ENCODE data around the gene KRT75.
A peak's percentile ranks its signal among the peaks of the same experiment; 100 is the strongest.
"Not testable (repeated sequence)": the region's sequence is repeated elsewhere in the genome, so short reads cannot be mapped to it uniquely, and the experiment has no call there.

Gene KRT75

DNA sequence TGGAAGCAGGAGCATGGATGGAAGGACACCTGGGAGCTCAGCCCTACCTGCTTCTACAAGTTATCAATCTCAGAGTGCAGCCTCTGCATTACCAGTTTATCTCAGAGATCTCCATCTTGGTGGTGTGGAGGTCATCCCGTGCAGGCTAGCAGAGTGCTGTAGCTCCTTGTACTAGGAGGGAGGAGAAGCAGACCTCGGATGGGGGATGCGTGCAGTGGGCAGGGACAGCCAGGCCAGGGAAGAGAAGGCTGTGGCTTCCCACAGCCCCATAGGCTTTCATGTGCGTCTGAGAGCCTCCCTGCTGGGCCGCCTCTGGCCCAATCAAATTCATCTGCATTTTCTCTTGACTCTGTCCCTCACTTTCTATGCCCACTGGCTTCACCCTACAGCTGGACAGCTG, 19.2 kb downstream of the KRT75 start:
- no peak for DNase-seq

DNA sequence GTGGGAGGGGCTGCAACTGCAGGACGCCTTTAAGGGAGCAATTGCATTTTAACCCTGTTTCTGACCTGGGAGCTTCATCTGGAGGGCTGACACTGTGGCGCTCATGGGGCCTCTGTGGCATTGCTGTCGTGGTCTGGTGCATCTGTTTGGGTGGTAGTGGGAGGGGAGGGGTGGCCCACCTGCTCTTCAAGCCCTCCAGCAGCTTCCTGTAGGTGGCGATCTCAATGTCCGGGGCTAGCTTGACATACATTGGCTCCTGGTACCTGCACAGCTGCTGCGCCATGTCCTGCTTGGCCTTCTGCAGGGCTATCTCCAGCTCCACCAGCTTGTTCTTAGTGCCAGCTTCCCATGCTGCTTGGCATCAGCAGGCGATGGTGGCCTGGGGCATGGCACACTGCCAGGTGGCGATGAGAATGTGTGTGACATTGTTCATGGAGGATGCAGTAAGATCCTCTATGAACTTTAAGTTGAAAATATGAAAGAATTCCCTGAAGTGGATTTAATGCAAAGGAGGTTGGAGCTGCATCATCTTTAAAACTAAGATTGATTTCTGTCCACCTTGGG, 20.3 kb downstream of the KRT75 start:
- DNase-seq, result no peak

DNA sequence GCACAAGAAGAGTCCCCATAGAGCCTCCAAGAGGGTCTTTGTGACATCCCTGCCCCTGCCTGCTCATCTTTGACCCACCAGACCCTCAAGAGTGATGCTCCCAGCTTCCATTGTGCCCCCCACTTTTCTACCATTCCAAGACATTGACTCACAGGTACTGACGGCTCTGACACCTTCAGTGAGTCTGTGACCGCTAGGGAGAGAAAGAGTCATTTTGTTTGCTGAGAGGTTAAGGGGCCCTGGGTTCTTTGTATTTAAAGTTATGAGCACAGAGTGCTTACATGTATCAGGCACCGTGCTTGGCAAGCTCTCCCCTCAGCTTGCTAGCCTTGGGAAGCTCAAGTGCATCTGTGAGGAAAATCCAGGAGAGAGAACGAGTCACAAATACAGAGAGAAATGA, 21.0 kb downstream of the KRT75 start:
- no peak for DNase-seq

DNA sequence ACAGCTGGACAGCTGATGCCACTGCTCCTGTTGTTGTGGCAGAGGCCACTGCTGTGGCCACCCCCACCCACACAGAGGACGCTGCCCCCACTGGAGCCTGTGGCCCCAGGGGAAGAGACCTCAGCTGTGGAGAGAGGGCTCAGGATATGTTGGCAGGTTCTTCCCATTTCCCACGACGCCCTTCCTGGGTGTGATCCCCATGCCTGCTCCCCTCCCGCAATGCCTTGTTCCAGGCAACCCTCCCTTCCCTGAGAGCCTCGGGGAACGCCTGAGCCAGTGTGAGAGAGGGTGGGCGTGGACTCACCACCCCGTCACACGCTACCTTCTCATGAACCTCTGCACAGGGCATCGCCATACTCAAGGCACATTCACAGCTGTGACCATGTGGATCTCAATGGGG, 22.4 kb downstream of the KRT75 start:
- DNase-seq, result no peak

DNA sequence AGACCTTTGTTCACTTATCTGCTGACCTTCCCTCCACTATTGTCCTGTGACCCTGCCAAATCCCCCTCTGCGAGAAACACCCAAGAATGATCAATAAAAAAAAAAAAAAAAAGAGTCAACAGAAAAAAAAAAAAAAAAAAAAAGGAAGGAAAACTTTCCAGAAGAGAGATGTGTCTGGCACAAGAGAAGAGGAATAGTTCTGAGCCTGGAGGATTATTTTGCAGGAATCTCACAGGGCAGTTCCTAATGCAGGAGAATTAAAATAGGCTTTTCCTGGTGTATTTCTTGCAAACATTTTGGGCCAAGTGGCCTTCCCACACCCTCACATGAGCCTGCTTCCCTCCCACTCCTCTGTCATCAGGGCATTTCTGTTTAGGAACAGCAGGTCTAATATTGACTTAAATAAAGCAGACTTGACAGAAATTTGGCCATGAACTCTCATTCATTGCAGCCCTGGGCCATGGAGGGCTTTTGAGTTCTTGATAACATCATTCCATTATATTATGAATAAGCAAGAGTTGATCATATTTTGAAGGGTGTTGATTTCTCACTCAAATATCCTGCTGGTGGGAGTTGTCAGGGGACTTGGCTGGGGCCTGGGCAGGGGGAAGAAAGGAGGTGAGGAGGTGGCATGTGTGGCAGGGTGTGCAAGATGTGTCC, 23.5 kb downstream of the KRT75 start:
- not testable (repeated sequence) for DNase-seq

DNA sequence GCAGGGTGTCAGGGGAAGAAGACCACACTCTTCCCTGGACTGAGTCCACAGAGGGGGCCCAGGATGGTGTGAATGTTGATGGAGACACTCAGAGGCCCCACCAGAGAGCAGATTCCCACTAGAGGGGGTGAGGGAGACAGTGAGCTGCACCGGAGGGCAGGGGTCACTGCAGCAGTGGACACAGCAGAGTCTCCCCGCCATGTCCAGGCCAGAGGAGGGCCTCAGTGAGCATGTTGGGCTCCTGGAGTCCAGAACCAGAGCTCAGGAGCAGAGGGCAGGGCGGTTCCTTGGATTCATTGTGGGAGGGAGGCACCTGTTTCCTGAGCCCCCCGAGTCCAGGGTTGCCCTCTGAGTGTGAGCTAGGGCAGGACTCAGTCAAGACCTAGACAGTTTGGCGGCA, 26.3 kb downstream of the KRT75 start:
- DNase-seq, result no peak

DNA sequence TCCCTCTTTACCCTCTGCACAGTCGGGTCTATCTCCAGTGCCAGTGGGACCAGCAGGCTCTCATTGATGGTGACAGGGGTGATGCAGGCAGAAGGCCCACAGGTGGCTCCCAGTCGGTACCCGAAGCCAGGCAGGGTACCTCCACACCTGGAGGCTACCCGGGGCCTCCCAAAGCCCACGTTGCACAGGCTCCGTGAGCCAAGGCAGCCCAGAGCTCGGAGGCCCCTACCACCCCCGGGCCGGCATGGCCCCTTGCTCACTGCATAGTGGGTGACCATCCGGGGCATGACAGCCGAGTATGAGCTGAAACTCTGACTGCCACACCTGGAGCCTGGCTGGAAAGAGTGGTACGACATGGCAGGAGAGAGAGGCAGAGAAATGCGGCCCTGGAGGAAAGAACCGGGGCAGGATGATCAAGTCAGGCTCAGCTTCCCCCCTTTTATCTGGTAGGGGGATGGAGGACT, 28.2 kb downstream of the KRT75 start, which contains the start of gene KRT82:
Gene KRT82, minus strand, starts transcription at position 414 of the 464 bp plus-strand sequence. Its CDS starts 58 bp downstream, at position 356.
- DNase-seq, result no peak

DNA sequence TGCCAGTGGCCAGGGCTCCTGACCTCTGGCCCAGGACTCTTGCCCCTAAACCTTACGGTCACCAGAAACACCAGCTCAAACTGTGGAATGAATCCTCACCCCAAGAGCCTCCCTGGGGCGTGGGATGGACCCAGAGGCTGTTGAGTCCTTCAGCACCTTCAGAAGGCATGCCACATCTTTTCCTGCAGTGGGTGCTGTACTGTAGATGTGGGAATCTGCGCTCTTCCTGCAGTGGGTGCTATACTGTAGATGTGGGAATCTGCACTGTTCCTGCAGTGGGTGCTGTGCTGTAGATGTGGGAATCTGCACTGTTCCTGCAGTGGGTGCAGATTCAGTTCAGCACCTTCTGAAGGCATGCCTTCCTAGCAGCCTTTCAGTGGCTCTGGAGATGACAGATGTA, 29.2 kb downstream of the KRT75 start:
- no peak for DNase-seq

DNA sequence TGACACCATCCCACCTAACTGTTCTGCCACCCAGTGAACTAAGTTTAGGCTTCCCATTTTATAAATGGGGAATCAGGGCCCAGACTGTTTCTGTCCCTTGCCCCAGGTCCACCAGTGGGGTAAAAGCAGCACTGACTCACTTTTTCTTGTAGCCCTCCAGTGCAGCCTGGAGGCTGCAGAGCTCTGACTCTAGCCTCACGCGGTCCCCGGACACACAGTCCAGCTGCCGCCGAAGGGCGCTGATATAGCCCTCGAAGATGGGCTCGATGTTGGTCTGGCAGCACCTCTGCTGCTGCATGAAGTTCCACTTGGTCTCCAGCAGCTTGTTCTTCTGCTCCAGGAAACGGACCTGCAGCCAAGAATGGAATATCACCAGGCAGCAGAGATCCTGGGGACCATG, 30.6 kb downstream of the KRT75 start:
- no peak for DNase-seq

DNA sequence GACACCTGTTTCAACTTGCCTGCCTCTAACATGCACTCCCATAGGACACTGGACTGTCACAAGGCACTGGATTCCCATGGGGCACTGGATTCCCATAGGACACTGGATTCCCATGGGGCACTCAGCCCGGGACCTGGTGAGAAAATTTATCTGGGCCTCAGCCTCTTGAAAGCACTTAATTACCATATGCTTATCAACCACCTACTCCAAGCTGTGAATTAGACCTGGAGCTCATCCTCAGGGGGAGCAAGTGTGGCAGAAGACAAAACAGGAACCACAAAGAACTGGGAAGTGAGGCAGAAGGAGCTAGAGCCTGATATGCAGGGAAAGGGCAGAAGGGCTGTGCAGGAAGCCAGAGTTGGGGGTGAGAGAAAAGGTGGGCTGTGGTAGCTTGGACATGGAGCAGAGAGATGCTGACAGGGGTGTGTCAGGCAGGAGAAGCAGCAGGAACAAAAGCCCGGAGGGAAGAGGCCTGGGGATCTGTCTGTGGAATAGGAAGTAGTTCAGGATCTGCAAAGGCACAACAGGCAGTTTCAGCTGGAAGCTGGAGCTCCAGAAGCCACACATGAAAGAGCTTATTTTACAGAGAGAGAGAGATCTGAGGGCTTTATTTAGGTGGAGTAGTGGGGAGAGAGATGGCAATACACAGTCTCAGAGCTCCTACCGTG, 31.2 kb downstream of the KRT75 start:
- DNase-seq, result no peak

DNA sequence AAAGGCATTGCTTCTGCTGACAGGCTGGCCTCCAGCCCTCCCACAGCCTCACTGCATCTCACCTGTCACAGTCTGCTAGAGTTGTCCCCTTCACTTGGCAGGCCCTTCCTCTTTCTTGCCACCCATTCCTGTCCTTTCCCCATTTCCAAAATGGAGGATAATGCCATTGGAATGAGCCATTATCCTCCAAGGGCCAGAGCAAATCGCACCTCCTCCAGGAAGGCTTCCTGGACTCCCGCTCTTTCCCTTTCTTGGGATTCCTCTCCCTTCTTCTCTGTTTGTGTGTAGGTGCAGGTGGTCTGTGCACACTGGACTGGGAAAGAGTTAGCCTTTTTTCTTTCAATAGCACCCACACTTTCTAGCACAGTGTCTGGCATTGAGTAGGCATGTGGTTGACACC, 31.8 kb downstream of the KRT75 start:
- no peak for DNase-seq

DNA sequence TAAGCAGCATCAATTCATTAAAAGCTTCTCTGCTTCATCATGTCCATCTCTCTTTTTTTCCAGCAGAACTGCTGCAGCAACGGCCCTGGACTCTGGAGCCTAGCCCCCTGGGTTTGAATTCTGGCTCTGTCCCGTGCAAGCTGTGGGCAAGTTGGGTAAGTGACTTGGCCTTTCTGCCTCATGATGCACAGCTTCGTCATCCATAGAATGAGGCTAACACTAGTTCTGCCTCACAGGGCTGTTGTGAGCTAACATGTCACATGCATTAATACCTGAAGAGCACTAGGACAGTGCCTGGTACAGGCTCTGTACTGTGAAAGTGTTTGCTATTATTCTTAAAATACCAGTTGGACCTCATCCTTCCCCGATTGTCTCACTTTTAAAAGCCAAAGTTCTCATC, 32.2 kb downstream of the KRT75 start:
- DNase-seq, result no peak

DNA sequence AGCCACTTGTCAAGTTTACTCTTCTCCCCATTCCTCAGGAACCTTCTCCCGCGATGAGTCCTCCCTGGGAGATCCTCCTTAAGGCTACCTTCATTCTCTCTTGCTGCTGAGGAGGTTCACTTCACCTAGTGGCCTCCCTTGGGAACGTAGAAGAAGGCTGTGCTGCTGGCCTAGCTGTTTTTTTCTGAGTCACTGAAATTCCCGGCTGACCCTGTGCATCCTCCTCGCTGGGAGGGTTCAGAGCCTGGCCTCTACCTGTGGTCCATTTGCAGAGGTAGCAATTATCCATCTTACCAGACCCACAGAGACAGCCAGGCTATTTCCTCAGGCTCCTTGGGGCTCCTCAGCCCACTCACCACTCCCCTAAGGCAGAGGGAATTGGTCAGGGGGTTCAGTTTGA, 32.6 kb downstream of the KRT75 start:
- no peak for DNase-seq

DNA sequence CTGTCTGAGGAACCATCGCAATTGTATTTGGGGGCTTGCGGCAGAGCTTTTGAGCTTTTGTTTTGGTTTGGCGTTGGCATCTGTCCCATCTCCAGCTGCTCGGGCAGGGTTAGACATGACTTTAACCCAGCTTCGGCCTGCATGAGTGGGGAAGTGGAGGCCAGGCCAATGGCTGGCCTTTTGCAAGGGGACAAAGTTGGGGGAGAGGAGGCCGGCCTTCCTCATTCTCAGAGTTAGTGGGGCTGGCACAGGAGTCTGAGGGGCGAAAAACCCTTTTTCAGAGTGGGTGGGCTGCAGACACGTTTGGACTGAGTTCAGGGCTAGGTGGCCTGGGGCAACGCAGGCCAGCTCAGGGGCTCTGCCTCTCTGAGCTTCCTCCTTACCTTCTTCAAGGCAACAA, 33.3 kb downstream of the KRT75 start:
- no peak for DNase-seq

DNA sequence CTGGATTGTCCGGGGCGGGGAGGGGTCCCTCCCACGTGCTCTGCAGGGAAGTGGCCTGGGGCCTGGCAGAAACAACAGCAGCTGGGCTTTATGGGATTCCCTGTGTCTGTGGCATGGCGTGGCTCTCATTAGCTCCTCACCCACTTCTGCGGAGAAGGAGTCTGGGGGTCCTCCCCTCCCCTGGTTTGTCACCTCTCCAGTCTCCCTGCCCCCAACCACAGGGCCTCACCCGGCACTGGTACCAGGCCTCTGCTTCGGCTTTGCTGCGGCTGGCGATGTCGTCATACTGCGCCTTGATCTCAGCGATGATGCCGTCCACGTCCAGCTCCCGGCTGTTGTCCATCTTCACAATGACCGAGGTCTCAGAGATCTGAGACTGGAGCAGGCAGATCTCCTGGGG, 34.4 kb downstream of the KRT75 start:
- no peak for DNase-seq

DNA sequence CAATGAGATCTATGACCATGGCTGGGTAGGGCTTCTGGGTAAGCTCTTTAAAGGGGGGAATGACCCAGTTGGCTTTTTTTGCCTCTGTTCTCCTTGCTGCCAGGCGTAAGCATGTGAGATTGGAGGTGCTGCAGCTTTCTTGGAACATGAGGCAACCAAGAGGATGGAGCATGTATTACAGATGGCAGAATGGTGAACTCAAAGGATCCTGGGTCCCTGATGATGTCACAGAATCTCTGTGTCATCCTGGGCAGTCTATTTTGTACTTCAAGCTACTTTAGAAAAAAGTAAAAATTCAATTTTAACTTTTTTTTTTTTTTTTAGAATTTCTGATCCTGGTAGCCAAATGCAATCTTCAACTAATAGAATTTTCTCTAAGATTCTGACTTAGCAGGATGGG, 36.0 kb downstream of the KRT75 start:
- no peak for DNase-seq

DNA sequence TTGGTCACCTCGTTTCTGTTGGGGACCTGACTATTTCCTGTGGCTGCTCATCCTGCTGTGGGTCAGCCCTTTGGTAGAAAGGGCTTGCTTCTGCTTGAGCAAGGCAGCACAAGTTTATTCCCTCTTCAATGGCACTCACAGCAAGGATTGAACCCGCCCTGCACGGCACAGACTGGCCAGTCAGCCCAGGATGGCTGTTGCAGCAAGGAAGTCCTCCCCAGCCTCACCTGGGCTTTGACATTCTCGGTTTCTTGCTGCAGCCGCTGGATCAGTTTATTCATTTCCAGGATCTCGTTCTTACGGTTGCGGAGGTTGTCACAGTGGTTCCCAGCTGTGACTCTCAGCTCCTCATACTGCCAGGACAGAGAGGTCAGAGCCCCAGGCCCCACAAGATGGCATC, 37.5 kb downstream of the KRT75 start:
- DNase-seq, result no peak

DNA sequence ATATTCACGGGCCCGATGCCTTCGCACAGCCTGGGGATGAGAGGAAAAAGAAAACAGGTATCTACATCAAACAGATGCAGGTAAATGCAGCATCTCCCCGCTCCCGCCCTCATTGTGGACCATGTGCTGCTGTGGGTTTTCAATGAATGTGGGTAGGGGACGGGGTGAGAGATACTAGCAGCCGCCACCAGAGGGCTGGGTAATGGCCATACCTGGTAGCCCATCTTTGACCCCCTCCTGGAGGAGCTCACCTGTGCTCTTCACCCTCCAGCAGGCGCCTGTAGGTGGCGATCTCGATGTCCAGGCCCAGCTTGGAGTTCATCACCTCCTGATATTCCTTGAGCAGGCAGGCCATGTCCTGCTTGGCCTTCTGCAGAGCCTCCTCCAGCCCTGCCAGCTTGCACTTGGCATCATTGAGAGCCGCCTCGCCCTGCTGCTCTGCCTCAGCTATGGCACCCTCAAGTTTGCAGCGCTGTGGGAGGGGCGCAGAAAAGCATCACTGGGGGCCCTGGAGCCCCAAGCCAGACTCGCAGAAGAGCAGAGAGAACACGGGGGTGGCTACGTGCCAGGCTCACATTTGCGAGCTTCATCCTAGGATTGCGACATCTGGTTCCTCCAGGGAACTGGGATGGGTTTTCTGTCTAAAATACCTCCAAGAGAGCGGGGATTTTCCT, 38.3 kb downstream of the KRT75 start:
- no peak for DNase-seq

DNA sequence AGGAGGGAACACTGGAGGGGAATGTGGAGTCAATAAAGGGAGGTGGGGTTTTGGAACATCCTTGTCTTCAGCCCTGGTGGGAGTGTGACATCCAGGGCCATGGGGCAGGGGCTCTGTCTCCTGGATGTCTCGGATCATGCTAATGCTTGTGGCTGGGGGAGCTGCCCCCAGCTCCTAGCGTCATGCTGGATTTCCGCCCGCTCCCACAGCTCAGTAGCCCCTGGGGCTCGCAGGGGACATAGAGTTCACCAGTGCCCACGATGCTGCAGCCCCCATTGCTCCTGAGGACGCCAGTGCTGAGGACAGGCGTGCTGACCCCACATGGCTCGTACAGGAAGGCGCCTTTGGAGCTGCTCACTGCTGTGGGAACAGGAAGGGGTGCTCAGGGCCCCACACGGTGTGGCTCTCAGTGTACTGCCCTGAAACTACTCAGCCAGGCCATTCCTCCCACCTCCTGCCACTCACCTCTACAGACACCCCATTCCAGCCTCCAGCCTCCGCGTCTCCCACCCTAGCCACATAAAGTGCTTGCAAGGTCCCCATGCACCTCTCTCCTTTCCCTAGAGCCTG, 39.2 kb downstream of the KRT75 start:
- DNase-seq, result no peak

DNA sequence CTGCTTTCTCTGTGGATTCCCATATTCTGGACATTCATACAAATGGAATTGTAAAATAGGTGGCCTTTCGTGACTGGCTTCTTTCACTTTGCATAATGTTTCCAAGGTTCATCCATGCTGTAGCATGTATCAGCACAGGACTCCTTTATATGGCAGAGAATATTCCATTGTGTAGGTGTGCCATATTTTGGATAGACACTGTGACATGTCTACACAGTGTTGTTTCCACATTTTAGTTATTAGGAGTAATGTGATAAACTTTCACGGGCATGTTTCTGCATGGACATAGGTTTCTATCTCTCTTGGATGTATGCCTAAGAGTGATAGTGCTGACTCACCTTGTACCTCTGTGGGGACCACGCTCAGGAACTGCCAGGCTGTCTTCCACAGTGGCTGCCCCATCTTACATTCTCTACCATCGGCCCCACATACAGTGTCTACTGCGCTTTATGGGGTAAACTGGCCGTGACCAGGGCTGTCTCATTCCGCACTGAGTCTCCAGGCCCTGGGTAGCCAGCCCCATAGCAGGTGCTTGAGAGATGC, 41.6 kb downstream of the KRT75 start:
- no peak for DNase-seq

DNA sequence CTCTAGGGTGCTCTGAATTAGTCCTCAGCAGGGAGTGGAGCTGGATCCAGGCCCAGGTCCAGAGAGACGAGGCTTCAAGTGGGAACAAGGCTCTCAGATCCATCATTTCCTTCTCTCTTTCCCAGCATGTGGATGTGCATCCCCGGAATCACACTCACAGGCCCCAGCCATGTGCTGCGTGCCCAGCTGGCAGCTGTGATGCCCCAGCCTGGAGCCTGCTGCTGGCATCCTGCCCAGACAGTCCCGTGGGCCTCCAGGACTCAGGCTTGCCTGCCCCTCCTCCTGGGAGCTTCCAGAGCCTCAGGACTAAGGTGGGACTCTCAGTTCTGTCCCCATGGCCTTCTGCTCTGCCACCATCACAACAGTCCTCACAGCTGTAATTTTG, 42.6 kb downstream of the KRT75 start:
- DNase-seq, result peak; percentile 62 to 79

DNA sequence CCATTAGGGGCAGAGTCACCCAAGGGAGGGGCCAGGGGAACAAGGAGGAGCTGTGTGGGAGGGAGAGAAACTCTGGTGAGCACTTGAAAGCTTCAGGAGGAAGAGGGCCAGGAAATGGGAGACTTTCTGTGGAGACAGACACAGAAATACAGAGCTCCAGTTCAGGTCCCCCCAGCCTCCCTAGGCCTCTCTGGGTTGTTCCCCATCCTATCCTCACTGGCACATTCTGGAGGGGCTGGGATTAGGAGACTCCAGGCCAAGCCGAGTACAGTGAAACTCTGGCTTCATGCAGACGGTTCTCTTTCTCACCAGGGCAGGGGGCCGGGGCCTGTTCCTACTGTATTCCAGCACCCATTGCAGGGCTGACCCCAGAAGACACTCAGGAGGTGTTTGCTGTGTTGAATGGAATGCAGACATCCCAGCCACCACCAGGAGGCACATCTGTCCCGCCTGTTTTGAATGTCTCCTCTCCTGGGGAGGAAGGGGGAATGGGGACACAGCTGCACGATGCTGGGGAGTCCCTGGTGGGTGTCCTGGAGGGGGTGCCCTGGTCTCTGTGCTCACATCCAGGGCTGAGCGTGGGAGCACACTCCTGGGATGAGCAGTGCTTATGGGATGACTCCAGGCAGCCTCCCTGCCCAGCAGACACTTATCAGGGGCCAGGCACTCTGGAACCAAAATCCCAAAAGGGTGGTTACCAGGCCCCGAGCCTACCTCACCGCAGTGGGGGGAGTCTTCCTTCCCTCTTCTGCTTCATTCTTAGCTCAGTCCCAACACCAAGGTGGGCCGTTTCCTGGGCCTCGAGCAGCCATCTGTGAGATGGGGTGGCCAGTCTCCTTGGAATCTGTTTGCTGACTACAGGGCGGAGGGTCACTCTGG, 43.2 kb downstream of the KRT75 start:
- DNase-seq, result no peak
